ENCODE data around the gene WWOX. TPM values are rescaled to one million over a fixed set of nuclear protein-coding genes. Genes with fewer than 3 reads are reported as not detected.

WWOX gene
- total and polyA plus RNA-seq, 4 donors = 5.4 to 61.5 (median 18.4) TPM

- H3K4me1 ChIP-seq (ENCODE audit: control insufficient read depth in 5 of 5, insufficient read depth in 5 of 5, low read length in 5 of 5) = peaks cover 0 to 11% (median 6%) of the 10 kb centered on the region in 5 donors
- TF ChIP-seq CTCF (IDR thresholded peaks at IDR 0.05; ENCODE audit: control extremely low read depth, extremely low read depth) = no peak
- H3K4me3 ChIP-seq = no peak overlapping the region
- no peaks in the 10 kb centered on the region for H3K36me3 ChIP-seq (ENCODE audit: control insufficient read depth in 4 of 4, insufficient read depth in 4 of 4, low read length in 4 of 4)
- 95 to 96% methylated on average over 14 of the region's 14 CpGs for WGBS, 2 donors
- no peak for DNase-seq
- no peak overlapping the region for H3K27ac ChIP-seq (ENCODE audit: low read depth in 1 of 2, low read length in 1 of 2)
- H3K27me3 ChIP-seq (ENCODE audit: control insufficient read depth in 3 of 3, insufficient read depth in 3 of 3, low read length in 2 of 3) = no peaks in the 10 kb centered on the region
- no peak overlapping the region for H3K9ac ChIP-seq (ENCODE audit: insufficient read depth in 1 of 2, low read length in 2 of 2)
- ATAC-seq (ENCODE audit: insufficient read depth, low FRiP score) = no peak
- no peaks in the 10 kb centered on the region for H3K9me3 ChIP-seq (ENCODE audit: control insufficient read depth in 4 of 4, insufficient read depth in 3 of 4, low read length in 3 of 4)
Measured at GRCh38 chr16:78515421-78515820, 416.0 kb downstream of the WWOX start.

DNA sequence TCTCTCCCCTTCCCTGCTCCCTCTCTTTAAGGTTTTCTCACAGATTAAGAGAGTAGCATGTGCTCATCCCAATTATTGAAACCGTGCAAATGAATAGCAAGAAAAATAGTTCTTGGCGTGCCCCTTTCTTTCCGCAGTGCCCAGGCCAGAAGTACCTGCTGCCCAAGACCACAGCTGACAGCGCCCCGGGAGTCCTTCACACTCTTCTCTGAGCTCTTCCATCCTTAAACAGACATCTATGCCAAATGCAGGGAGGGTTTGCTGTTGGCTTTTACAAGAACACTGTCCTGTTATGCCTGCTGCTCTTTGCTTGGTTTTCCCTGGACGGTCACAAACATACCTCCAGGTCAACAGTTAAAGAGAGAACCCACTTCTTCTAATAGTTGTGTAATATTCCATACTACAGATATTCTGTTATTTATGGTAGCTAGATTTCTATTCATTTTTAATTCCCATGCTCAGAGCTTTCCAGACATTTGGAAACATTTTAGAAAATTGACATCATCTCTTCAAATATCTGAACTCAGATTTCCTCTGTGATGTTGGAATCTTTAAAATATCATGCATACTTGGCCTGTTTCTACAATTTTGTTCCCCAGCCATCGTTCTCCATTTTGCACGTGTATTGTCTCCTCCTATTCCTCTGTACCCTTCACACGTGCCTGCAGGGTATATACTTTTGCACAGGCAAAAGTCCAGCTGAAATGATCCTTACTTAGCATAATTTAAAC is 416.7 kb downstream of the WWOX start:
- Histone ChIP-seq H3K27ac (ENCODE audit: low read depth in 1 of 2, low read length in 1 of 2) (no peak overlapping the region), H3K36me3 (ENCODE audit: control insufficient read depth in 4 of 4, insufficient read depth in 4 of 4, low read length in 4 of 4) (no peaks in the 10 kb centered on the region), H3K9me3 (ENCODE audit: control insufficient read depth in 4 of 4, insufficient read depth in 3 of 4, low read length in 3 of 4) (no peaks in the 10 kb centered on the region), H3K4me3 (no peak overlapping the region), H3K9ac (ENCODE audit: insufficient read depth in 1 of 2, low read length in 2 of 2) (no peak overlapping the region), H3K4me1 (ENCODE audit: control insufficient read depth in 5 of 5, insufficient read depth in 5 of 5, low read length in 5 of 5) (peaks cover 0 to 13% (median 1%) of the 10 kb centered on the region in 5 donors), H3K27me3 (ENCODE audit: control insufficient read depth in 3 of 3, insufficient read depth in 3 of 3, low read length in 2 of 3) (no peaks in the 10 kb centered on the region)
- WGBS, 2 donors = 91 to 93% methylated on average over 9 of the region's 9 CpGs
- no peak for DNase-seq
- no peak for ATAC-seq (ENCODE audit: insufficient read depth, low FRiP score)
- no peak for TF ChIP-seq CTCF (IDR thresholded peaks at IDR 0.05; ENCODE audit: control extremely low read depth, extremely low read depth)

DNA sequence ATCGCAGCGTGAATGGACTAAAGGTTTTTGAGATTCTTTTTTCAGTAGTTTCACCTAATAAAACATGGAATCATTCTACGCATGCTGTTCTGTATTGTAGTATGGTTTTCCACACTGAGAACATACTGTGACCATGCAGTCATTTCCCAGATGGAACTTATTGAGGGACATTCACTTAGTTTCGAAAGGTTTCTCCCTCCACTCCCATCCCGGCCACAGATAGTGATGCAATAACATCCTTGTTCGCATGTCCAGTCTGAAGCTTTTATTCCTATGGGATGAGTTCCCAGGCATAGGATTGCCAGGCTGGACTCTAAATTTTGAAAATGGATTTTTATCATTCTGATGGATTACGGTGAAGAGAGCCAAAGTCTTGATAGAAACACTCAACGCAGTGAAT is 420.4 kb downstream of the WWOX start:
- no peak for ATAC-seq (ENCODE audit: insufficient read depth, low FRiP score)
- no peak overlapping the region for H3K4me3 ChIP-seq
- no peak overlapping the region for H3K27ac ChIP-seq (ENCODE audit: low read depth in 1 of 2, low read length in 1 of 2)
- DNase-seq = peak in 2 of 3 donors; percentile 38 to 79
- no peak overlapping the region for H3K9ac ChIP-seq (ENCODE audit: insufficient read depth in 1 of 2, low read length in 2 of 2)
- no peaks in the 10 kb centered on the region for H3K27me3 ChIP-seq (ENCODE audit: control insufficient read depth in 3 of 3, insufficient read depth in 3 of 3, low read length in 2 of 3)
- WGBS, 2 donors = 87 to 92% methylated on average over 8 of the region's 8 CpGs
- TF ChIP-seq CTCF (IDR thresholded peaks at IDR 0.05; ENCODE audit: control extremely low read depth, extremely low read depth) = no peak
- no peaks in the 10 kb centered on the region for H3K36me3 ChIP-seq (ENCODE audit: control insufficient read depth in 4 of 4, insufficient read depth in 4 of 4, low read length in 4 of 4)
- H3K9me3 ChIP-seq (ENCODE audit: control insufficient read depth in 4 of 4, insufficient read depth in 3 of 4, low read length in 3 of 4) = no peaks in the 10 kb centered on the region
- peaks cover 0 to 4% (median 3%) of the 10 kb centered on the region in 5 donors for H3K4me1 ChIP-seq (ENCODE audit: control insufficient read depth in 5 of 5, insufficient read depth in 5 of 5, low read length in 5 of 5)
